Uterus (tissue), 2 donors: ENCODE measurements around the gene DAPK3.

Experiments
- CTCF ChIP-seq, 4 experiments: fragments of 200-600 bp in 2 of 4; fragments of 450-650 bp in 2 of 4; sonication (generic) in 2 of 4; IDR thresholded peaks; one replicate each; pipeline ENCODE4 v1.5.1; 2016 to 2019; ENCODE audit warnings: antibody characterized with exemption in 4 of 4, mild to moderate bottlenecking in 2 of 4, moderate library complexity in 1 of 4
- POLR2A ChIP-seq, 2 donors: fragments of 450-650 bp; IDR thresholded peaks; one replicate each; pipeline ENCODE4 v1.6.1; 2016; ENCODE audit warnings: antibody characterized with exemption in 2 of 2, mild to moderate bottlenecking in 1 of 2, moderate library complexity in 1 of 2

GRCh38 chr19:4016486-4016885 is 45.6 kb upstream of the DAPK3 start:
- TF ChIP-seq POLR2A (IDR thresholded peaks at IDR 0.05) (no peak), CTCF (IDR thresholded peaks at IDR 0.05) (no peak)
